CD4-positive, alpha-beta T cell treated with Interleukin-4 for 4 hours (primary cell): ENCODE results near the gene SREBF1.

Experiments
- DNase-seq: peaks from one replicate; pipeline ENCODE4 v3.0.0-alpha.2; 2020

The SREBF1 gene

GRCh38 chr17:17792037-17792550, 44.7 kb downstream of the SREBF1 start:
- no peak for DNase-seq

DNA sequence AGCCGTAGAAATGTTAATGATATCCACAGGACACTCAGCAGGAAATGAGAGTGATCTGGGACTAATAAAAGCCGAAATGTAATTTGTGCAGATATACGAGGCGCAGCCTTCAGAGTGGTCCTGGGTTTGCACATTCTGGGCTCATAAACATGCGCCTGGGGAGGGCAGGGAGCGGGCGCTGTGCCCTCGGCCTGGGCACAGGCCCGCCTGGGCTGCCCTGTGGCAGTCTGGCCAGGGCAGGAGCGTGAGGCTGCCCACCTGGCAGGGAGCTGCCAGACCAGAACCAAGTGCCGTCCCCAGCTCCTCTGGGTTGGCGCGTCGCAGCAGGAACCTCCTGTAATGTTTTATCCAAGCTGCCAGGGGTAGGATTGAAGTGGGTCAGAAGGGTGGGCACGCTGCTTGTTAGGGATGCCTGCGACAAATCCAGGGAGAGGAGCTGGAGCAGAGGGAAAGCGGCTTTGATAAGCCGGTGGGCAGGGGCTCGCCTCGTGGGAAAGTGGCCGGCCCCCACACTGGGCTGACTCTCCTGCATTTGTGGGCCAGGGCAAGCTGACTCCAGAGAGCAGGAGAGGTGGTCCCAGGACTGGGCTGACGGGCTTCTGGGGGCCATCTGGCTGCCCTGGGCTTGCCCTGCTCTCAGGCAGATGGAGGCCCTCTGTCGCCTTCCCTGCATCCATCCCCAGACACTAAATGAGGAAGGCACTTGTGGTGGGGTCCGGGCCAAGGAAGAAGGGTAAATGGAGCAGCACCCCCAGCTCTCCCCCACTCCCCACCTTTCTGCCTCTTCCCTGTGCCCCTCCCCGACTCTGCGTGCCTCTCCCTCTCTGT, 45.9 kb downstream of the SREBF1 start:
- DNase-seq = no peak

DNA sequence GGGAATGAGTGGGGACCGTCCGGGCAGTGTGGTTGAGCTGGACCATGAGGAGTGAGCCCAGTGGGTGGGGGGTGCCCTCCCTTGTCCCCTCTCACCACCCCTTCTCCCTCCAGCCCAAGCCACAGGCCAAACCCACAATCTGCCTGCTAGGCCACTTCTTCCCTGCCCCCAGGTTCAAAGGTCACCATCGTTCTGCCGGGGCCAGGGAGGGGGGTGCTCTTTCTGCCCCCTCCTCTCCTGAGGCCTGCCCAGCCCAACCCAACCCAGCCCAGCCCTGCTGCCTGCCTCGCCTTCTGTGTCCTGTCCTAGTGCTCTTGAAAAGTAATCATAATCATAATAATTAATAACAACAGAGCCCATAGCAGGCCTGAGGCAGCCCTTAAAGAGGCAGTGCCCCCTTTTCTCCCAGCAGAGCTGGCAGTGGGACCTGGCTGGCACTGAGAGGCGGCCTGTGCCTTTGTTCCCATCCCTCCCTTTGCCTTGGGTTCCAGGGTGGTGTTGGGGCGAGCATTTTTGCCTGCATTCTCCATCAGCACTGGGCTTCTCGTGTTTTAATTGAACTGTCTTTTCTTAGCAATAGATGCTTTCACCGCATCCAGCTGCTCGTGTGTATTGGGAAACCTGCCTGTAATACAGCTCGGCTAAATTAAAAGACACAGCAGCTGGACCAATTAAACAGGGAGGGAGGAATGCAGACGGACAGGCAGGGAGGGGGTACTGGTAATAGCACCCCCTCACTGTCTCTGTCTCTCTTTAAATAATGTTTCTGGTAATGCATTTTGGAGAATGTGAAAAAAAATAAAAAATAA, 46.8 kb downstream of the SREBF1 start:
- DNase-seq = no peak

- DNase-seq = no peak
These were observed 47.4 kb downstream of the SREBF1 start for GRCh38 chr17:17789410-17789809.

DNA sequence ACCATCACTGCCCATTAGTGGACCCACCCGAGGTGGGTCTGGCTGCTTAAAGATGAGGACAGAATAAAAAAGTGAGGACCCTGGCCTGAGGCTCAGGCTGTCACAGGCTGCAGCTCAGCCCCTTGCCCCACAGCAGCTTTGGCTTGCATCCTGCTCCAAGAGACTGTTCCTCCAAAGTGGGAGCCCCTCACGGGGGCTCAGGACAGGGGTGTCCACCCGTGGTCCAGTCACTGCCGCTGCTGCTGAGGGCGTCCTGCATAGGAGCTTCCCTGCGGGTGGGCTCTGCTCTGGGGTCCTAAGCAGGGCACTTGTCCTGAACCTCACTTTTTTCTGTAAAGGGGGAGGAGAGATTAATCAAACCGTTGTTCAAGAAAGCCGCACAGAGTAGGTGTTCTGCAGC, 47.8 kb downstream of the SREBF1 start:
- no peak for DNase-seq

DNA sequence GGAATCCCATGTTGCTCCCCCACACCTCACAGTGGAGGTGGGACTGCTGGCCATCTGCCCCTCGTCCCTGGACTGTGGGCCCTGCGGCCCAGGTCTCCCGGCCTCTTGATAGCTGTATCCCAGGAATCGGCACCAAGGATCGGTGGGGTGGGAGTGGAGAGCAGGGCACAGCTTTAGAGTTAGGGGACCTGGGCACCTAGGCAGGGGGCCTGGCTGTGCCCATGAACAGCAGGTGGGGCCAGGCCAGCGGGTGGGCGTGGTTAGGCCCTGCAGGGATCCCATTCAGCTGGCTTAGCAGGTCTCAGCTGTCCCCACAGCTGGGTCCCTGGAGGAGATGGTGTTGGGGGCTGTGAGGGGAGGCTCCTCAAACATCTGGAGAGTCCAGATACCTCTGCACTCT, 49.2 kb downstream of the SREBF1 start:
- no peak for DNase-seq

GRCh38 chr17:17786998-17787397, 49.8 kb downstream of the SREBF1 start:
- no peak for DNase-seq

DNA sequence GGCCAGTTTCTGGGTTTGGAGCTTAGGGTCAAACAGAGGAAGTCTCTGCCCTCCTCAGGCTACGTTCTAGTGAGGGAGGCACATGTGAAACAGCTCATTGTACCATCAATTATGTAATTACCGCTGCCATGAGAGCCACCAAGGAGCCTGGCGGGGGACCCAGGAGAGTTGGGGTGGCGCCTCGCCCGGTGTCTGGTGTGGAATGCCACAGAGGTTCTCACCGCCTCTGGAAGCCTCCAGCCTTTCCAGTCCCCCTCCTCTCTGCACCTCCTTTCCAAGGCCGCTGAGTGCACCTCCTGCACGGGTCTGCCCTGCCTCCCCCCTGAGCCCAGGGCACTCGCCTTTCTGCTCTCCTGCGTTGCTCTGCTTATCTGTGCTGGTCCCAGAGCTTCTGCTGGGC, 51.4 kb downstream of the SREBF1 start:
- no peak for DNase-seq

DNA sequence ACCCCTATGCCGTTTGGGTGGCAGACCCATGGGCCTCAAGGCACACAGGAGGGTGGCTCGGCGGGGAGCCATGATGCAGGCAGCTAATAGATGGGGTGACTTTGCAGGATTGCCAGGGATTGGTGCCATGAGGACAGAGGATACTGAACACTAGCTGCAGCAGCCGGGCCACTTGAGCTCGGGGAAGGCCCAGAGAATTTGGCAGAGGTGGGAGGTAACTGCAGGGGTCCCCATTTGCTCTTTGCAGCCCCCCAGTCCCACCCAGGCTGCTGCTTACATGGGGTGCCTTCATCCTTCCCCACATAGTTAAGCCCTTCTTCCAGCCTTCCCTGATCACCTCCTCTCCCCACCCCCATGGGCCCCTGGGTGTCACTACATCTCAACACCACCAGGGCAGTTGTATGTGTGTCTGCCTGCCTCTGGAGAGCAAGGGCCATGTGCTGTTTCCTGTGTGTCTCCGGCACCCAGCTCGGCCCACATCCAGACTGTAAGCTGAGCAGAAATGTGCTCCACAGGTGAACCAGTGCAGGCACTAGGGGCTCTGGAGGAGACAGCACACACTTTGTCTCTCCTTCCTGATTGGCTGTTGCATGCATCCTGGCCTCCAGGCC, 52.0 kb downstream of the SREBF1 start:
- no peak for DNase-seq

GRCh38 chr17:17783825-17784656, 52.7 kb downstream of the SREBF1 start:
- DNase-seq = peak; percentile 8

DNA sequence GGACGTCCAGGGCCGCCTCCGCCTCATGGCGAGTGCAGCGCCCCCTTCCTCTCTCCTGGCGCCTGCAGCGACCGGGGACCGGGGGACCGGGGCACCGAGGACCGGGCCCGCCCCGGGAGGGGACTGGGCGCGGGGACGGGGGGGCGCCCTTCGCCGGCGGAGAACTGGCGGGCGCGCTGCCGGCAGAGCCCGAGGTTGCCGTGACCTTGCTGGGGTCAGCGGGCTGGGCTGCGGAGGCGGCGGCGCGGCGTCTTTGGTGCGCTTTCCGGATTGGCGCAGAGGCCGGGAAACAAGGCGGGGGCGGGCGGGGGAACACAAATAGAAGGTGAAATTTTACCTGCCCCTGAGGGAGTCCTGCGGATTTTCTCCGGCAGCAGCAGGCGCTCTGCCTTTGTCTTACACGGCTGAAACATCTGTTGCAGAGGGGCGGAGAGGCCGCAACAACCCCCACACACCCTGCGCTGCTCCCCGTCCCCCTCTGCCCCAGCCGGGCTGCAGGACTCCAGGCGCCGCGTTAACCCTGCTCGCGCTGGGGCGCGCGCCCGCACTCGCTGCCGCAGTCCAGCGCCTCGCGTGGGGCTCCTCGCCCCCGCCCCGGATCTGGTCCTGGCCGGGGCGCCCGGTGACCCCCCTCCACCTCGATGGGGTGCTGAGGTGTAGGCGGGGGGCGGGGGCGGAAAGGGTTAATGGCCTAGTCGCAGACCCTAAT, 53.5 kb downstream of the SREBF1 start:
- peak; percentile 57 for DNase-seq

DNA sequence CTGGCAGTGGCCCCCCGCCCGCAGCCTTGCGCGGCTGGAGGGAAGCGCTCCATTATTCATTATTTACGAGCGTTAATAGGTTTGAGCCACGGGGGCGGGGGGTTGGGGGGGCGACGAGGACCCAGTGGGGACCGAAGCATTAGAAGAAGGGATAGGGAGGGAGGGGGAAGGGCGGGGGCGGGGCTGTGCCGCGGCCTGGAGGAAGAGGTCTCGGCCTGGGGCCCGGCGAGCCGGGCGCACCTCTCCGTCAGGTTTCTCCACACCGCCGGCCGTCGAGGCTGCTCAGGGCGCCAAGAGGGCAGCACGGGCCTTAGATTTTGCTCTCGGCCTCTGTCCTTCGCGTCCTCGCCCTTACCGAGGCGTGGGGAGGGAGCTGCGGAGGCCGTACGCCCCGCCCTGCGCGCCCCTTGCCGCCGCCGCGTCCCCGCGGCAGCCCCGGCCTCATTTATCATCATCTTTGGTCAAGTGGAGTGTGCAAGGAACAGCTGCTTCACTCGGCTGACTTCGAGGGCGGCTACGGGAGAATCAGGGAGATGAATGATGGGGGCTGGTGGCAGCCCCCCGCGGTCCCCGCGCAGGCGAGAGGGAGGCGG, 54.2 kb downstream of the SREBF1 start:
- DNase-seq = no peak

GRCh38 chr17:17781591-17782496, 54.9 kb downstream of the SREBF1 start:
- peak; percentile 18 for DNase-seq

DNA sequence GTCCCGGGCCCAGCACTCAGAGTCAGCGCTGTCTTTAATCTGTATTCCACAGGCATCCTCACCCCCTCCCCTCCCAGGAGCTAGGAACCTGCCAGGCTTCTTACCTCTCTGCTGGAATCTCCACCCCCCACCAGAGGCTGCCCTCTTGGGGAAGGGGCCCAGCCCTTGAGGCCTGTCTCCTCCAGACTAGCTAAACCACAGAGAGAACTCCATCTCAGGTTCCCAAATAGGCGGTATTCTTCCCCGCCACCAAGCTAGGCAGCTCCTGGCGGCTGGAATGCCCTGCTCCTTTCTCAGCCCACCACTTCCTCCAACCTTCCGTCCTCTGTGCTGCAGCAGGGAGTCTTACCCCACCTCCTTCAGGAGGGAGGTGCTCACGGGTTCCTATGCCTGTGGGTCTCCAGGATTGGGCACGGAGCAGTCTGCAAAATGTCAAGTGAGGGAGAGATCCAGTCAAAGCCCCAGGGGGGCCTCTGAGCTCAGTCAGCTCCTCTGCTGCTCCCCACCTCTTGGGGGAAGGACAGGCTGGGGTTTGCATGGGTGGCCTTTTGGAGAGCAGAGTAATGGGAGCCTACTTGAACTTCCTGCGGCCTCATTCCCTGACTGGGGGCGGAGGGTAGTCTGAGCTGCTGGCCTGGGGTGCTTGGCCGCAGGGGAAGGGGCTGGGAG, 55.7 kb downstream of the SREBF1 start:
- no peak for DNase-seq

GRCh38 chr17:17779015-17779611, 57.7 kb downstream of the SREBF1 start:
- no peak for DNase-seq

DNA sequence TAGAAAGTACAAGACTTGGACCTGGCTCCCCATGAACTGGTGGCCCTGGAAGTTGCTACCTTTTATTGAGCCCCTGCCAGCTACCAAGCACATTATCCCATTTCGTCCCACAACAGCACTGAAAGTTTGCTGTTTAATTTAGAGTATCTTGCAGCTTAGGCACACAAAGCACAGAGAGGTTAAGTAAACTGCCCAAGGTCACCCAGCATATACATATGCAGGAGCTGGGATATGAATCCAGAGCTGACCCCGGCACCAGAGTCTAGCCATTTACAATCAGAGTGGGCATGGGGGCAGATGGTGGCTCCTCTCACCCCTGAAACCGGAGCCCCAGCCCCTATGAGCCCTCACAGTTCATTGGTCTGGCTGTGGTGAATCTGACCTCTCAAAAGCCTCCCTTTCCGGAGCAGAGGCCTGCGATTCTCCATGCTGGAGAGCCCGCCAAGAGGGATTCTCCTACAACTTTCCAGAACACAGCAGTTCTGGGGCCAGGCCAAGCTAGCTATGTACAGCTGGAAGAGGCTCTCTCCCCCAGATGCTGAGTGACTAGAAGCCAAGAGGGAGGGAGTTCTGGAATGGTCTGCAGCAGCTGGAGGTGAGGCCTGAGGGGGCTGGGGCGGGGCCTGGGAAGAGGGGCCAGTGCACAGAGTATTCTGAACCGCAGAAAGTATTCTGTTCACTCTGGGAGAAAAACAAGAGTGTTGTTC, 58.3 kb downstream of the SREBF1 start:
- DNase-seq = no peak

DNA sequence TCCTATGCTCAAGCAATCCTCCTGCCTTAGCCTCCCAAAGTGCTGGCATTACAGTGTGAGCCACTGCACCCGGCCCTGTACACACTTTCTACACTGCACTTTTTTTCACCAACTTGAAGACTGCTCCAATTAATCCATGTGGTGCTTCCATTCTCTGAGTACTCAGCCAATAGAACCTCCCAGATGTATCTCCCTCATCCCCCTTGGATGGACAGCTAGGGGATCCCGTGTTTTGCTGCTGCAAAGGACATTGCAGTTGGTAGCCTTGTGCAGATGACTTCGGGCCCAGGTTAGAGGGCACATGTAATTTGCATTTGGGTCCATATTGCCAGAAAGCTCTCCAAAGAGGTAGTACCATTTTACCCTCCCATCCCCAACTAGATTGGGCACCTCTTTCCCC, 59.9 kb downstream of the SREBF1 start:
- no peak for DNase-seq

DNA sequence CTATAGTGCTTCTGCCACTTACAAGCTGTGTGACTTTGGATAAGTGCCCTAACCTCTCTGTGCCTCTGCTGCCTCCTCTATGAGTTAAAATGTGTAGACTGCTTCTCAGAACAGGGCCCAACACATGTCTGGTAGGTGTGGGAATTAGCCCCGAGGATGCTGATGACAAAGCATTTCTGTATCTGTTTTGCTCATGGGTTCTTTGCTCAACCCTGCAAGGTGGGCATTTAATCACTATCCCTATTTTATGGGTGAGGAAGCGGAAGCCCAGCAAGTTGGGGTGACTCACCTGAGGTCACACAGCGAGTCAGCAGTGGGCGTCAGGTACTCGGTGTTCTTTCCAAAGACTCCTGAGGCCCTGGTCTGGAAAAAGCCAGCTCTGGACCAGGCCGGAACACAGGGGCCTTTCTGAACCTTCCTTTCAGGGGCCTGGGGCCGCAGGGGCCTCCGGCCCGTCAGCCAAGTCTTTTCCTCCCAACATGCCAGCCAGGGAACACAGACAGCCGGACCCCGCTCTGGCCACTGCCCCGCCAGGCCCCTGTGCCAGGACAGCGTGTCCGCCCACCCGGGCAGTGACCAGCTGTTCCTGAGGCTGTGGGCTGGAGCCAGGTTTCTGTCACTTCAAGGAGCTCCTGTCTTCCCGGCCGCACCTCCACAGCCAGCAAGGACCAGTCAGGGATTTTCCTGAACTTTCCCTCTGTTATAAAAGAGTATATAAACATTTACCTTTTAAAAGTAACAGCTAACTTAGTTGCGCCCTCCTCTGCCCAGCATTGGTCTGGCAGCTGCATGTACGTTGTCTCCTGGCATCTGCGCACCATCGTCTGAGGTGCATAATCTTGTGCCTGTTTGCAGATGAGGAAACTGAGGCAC, 62.5 kb downstream of the SREBF1 start:
- DNase-seq = no peak
